Stimulated activated CD8-positive, alpha-beta memory T cell treated with anti-CD3 and anti-CD28 coated beads, Interleukin-15, amount 100 ng/mL, for 1 hour (primary cell): ENCODE results near the gene GRK3.

Experiments
- DNase-seq: peaks from one replicate; pipeline ENCODE4 v3.0.0-alpha.2; 2020; ENCODE audit warnings: low read depth

The GRK3 gene

DNA sequence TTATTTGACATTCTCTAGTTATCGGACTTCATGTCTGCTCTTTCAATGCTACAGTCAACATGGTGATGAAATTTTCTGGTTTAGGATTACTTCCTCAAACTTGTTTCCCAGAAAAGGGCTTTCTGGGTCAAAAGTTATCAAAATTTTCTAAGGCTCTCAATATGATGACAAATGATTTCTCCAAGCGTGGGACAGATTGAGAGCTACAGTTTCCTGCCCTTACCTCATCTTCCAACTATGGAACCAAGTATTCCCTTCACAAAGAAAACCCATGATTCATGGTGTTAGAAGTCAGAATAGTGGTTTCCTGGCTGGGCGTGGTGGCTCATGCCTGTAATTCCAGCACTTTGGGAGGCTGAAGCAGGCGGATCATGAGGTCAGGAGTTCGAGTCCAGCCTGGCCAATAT is 195.4 kb downstream of the GRK3 start:
- no peak for DNase-seq

DNA sequence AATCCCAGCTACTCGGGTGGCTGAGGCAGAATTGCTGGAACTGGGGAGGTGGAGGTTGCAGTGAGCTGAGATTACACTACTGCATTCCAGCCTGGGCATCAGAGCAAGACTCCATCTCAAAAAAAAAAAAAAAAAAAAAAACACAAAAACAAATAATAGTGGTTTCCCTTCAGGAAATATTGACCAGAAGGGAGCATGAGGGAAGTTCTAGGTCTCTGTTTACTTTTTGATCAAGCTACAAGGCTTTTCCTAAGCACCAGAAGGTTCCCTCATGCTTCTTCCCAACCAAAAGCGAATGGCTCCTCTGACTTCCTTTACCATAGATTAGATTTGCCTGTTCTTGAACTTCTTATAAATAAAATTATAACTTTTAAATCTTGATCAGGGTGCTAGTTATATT is 195.8 kb downstream of the GRK3 start:
- DNase-seq, result no peak

DNA sequence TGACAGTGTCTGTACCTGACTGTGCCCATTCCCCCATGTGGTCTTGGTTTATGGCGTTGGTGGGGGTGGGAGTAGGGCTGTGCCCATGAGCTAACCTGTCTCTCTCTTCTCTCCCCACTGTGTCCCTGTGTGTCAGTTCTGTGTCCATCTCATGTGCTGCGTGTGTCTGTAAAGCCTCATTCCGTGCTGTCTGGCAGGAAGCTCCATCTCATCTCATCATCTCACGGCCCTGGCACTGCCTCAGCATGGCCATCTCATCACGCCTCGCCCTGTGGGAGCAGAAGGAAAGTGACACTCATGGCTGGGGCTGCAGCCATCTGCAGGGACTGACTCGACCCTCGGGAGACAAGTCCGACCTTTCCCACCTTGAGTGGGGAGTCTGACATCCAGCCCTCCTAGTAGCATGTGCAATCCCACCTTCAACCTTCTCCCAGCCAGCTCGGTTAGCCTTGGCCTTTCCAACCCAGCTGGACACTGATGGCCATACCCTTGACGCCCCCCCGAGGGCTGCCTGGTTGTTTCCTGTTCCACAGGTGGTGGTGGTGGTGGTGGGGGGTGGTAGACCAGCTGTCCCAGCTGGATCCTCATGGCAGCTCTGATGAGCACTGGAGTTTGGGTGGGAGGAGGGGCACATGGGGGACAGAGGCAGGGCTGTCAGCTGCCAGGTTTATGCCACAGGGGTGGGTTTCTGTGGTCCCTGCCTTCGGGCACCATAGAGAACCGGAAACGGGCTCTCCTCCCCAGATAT is 196.5 kb downstream of the GRK3 start:
- no peak for DNase-seq

DNA sequence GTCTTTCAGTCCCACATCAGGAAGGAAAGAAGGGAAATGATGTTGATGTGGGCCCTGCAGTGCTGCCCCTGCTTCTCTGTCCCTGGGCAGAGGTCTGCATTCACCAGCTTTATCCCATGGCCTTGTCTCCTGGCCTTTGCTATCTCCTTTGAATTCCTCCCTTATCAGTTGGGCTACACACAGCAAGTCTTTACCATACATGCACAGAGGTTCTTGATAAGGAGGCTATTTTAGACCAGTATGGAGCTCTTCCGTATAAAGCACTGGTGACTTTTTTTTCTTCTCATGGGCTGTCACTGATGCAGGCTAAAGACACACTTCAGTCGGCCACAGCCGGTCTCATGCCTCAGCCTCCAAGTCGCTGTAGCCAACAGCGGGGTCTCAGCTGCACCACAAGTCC is 197.7 kb downstream of the GRK3 start:
- no peak for DNase-seq

DNA sequence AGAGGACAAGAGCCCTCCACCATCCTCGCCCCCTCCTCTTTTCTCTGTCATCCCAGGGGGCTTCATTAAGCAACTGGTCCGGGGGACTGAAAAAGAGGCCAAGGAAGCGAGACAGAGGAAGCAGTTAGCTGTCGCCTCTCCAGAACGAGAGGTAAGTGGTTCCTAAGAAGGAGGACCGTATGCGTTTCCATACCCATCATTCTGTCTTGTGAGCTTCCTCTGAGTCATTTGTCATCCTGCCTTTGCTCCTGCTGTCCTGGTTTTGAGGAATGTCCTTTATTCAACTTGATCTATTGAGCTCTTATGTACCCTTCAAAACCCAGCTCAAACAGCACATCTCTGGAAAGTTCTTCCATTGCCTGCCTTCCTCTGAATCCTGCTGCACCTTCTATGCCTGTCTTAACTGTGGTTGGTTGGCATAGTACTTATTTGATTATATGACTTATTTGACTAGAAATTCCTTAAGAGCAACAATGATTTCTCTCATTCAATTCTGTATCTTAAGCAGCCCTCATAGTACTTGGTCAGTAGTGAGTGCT is 198.8 kb downstream of the GRK3 start:
- no peak for DNase-seq

DNA sequence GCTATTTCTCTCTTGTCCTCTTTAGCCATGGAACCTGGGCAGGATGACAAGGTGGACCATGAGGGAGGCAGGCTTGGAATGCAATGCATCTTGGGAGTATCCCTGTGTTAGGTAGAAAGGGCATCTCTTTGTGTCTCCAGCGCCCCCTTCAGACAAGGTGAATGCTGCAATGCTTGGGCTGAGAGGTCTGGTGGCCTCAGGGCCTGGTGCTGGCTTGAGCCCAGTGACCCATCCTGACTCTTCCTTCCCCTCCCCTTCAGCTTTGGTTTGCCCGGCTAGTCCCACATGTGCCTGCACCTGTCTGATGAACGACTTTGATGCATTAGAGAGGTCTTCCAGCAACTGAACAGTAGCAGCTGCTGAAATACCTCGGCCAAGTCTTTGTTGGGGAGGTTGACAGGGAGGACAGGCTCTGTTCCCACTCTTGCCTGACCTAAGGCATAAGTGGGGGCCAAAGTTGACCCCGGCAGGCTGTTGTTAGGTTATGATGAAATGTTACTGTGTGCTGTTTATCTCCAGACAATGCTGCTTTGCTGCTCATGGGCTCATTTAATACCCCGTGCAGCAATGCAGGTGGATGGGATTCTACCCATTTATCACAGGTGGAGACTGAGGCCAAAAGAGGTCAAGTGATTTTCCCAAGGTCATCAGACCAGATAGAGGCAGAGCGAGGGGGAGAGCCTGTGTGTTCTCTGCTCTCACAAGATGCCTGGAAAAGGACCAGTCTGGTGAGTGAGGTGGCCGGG is 200.0 kb downstream of the GRK3 start:
- DNase-seq, result no peak

DNA sequence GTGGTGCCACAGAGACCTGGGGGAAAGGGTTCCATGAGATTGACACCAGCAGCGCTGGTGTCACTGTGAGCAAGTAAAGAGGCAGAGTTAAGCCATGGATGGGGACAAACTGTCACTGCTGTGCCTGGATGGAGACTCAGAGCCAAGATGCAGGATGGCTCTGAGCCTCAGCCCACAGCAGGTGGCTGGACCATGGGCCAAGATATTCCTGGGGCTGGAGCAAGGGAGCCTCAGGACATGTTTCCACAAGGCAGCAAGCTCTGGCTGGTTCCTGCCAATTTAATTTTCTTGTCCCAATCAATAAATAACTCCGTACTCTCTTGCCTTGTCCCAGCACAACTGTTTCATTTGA is 200.5 kb downstream of the GRK3 start:
- no peak for DNase-seq

DNA sequence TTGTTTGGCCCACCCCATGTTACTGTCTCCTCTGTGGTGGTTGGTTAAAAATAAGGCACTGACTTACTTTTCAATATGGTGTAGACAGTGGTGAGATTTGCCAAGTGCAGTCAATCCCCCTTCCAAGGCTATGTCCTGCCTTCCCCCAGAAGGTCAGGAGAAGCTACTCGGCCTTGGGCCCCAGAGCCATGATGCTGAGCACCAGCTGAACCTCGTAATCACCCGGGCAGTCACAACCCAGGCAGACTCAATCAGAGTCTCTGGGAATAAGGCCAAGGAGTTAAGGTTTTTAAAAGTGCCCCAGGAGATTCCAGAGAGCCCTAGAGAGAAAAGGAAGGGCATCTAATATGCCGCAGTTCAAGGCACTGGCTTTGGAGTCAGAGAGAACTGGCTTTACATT is 201.3 kb downstream of the GRK3 start:
- no peak for DNase-seq

DNA sequence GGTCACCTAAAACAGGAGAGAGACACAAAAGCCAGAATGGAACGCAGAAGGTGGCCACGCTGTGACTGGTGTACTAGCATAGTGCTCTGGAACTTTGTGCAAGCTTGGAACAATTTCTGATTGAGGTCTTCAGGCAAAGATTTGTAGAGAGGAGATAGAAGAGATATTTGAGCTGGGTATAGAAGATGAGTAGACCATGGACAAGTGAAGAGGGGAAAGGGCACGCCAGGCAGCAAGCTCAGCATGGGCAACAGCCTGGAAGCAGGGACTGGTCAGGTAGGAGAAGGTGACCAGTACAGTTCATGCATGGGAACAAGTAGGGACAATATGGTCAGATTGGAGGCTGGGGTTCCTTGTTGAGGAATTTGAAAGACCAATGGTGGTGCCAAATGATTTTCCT is 201.9 kb downstream of the GRK3 start:
- DNase-seq, result no peak

DNA sequence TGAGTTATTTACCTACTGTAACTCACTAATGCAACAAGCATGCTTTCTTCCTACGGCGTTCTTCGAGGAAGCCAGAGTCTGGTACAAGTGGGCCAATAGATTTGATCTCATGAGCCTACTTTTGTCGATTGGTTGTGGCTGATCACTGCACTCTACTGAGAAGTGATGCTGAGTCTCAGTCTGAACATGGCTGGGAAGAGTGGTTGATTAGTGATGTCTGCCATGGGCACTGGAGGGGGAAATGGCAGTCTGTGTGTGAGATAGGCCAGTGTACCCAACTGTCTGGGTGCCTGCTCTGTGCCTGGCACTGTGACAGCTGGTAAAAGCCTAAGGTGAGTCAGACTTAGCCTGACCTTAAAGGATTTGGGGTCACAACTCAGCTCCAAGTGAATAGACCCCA is 205.9 kb downstream of the GRK3 start:
- DNase-seq, result no peak

DNA sequence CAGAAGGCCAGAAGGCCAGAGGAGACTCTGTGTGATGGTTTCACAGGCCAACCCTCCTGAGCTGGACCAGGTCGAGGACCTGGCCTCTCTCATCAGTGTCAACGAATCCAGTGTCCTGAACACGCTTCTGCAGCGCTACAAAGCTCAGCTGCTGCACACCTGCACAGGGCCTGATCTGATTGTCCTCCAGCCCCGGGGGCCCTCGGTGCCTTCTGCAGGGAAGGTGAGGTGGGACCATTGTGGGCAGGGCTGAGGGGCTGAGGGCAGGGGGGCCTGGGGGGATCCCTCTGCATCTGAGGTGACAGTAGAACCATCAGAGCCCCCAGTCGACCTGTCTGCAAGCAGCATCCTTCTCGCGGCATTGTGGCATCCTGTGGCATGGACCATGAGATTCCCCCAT is 207.8 kb downstream of the GRK3 start:
- DNase-seq, result no peak

DNA sequence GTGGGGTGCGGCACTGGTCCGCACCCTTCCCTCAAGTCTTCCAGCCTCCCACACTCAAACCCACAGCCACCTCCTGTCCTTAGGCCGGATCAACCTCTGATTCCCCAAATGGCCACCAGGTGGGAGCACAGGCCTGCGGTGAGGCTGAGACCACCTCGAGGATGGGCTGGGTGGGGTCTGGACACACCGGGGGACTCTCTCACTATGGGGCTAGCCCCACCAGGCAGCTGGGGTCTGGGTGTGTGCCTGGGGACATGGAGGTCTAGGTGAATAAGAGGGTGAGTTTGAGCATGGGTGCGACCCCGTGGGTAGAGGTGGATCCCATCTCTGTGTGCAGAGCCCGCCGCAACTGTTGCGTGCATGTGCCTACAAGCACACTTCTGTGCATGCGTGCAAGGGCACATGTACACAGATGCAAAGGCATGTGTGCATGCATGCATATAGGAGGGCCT is 210.1 kb downstream of the GRK3 start:
- DNase-seq, result no peak

DNA sequence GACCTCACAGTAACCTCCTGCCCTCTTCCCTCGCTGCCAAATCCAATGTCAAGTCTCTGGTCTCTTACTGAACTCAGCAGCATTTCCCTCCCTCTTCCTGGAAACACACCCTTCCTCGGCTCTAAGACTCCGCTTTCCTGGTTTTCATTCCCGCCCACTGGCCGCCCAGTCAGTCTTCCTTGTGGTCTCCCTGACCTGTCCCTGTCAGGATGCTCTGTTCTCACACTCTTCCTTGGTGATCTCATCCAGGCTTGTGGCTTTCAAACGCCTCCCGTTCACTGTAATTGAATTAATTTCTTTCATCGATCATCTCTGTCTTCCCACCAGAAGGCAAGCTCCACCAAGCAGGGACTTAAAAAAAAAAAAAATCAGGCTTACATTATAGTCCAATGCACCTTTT is 211.1 kb downstream of the GRK3 start:
- DNase-seq, result no peak

DNA sequence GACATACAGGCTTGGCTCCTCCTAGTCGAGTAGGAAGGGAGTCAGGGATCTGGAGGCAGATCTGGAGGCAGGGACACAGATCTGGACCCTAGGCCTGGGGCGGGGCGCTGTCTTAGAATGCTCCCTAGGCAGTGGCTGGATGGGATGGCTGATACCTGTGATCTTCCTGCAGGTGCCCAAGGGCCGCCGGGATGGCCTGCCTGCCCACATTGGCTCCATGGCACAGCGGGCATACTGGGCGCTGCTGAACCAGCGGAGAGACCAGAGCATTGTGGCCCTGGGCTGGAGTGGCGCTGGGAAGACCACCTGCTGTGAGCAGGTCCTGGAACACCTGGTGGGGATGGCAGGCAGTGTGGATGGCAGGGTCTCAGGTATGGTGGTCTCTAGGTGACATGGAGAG is 212.9 kb downstream of the GRK3 start:
- no peak for DNase-seq

DNA sequence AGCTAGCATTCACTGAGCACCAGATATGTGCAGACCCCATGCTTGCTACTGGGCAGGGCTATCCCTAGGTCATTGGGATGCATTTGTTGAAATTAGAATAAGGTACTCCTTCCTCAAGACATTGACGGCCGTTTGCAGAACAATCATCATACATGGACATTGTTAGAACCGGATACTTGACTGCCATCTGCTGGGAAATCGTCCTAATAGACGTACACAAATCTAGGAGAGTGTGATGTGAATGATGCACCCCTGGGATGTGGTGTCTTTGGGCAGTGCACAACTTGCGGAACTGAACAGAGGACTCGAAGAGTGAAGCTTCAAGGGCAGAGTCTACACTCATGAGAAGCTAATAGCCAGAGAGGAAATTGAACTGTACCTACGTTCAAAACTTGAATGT is 213.4 kb downstream of the GRK3 start:
- DNase-seq, result no peak
